ENCODE measurements around the gene ADCK2.
"Not testable (repeated sequence)": the region's sequence is repeated elsewhere in the genome, so short reads cannot be mapped to it uniquely, and the experiment has no call there.

ADCK2 gene

GRCh38 chr7:140672382-140673062, at the start of gene ADCK2:
Gene ADCK2 (plus strand): TSS chr7:140672945. CDS start chr7:140673331, 386 bp downstream.
- DNase-seq: peak; percentile 43

DNA sequence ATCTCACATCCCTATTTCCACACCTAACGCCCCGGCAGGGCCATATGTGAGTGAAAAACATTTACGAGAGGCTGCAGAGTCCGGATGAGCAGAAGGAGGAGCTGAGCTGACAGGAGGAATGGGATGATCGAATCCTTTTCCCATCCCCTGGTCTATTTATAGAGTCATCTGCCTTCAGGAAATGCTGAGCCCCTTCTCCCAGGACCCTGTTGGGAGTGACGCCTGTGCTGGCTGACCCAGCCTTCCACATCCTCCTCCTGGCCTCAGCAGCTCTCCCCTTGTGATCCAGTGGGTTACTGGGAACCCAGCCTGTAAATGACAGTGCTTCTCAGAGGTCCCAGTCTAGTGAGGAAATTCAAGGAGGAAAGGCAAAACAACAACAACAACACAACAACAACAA, 48.8 kb upstream of the ADCK2 start:
- DNase-seq: no peak

DNA sequence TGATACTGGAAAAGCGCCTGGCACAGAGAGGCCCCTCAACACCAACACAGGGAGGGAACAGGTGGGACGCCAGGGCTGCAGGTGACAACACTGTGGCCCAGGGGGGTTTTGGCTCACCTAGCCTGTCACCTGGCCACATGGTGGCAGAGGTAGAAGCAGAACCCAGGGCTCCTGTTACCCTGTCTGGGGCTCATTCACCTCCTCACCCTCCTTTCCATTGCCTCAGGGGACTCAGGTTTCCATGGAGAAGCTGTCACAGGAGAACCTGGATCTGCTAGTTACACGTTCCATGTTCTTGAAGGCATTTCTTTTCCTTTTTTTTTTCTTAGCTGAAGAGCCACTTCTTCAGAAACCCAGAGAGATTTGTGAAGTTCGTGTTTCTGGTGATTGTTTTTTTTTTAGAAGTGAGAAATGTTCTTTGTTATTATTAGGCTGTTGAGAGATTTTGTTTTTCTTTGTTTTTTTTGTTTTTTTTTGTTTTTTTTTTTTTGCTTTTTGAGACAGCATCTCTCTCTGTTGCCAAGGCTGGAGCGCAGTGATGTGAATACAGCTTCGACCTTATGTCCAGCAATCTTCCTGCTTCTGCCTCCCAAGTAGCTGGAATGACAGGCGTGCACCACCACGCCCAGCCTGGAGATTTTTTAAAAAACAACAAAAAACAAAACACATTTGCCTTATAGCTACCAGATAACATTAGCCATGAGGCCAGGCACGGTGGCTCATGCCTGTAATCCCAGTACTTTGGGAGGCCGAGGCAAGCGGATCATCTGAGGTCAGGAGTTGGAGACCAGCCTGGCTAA, 48.2 kb upstream of the ADCK2 start:
- DNase-seq: peak; percentile 3

GRCh38 chr7:140625192-140625558, 47.6 kb upstream of the ADCK2 start:
- not testable (repeated sequence) for DNase-seq

- peak; percentile 67 for DNase-seq
Observed at GRCh38 chr7:140625908-140626868, 46.6 kb upstream of the ADCK2 start.

GRCh38 chr7:140631021-140631420, 41.7 kb upstream of the ADCK2 start:
- no peak for DNase-seq

DNA sequence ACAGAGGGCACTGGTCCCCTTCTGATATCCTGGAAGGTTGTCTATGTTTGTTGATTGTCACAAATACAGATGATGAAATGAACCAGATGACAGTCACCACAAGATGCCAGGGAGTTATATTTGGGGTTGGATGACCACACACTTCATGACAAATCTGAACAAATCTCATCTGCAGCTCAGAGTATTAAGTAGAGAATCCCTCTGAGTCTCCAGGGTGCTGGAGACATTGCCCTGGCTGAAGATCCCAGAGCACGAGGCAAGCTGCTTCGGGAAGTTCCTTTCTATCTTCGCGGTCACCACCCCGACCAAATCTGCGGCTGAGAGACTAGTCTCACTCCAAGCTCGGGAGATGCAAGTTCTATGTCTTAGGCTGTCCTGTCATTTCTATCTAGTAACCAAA, 41.1 kb upstream of the ADCK2 start:
- DNase-seq: no peak

GRCh38 chr7:140635345-140635744, 37.4 kb upstream of the ADCK2 start:
- DNase-seq: no peak

GRCh38 chr7:140635816-140636215, 36.9 kb upstream of the ADCK2 start:
- DNase-seq: no peak

DNA sequence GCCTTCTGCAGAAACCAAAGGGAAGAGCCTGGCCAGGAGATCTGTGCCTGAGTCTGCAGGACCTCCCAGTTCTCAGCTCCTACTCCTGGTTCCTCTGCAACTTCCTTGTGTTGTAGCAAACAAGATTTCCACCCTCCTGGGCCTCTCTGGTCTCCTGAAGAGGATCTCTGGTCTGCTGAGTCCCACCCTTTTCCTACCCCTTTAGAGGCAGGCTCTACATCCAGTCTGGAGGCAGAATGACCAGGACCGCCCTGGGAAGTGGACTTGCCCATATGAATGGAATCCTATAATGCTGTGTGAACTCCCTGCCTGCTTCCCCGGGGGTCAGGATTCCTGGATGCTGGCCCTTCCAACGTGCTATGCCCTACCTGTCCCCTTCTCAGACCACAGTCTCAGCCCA, 35.3 kb upstream of the ADCK2 start:
- DNase-seq: no peak

DNA sequence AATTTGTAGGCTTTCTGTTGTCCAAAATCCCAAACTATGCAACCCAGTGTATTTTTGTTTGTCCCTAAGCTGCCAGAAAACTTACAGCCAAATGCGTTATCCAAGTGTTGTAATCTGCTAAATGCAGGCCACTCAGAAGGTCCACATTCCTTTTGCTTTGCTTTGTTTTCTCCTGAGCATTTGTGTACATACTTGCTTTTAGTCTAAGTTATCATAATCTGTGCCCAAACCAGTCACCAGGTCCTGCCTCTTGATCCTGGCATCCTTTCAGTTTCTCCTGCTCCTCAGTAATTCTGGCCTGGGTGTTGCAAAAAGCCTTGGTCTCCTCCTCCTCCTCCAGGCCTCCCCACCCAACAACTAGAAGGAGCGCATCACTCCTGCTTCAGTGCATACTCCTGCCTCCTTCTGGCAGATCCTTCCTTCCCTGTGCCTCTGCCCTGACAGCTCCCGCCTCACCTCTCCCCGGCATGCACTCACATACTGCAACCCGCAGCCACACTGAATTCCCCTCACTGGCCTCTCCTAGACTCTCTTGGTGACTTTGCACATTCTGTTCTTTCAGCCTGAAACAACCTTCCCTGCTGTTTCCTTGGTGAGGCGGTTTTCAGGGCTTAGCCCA, 34.5 kb upstream of the ADCK2 start:
- no peak for DNase-seq

DNA sequence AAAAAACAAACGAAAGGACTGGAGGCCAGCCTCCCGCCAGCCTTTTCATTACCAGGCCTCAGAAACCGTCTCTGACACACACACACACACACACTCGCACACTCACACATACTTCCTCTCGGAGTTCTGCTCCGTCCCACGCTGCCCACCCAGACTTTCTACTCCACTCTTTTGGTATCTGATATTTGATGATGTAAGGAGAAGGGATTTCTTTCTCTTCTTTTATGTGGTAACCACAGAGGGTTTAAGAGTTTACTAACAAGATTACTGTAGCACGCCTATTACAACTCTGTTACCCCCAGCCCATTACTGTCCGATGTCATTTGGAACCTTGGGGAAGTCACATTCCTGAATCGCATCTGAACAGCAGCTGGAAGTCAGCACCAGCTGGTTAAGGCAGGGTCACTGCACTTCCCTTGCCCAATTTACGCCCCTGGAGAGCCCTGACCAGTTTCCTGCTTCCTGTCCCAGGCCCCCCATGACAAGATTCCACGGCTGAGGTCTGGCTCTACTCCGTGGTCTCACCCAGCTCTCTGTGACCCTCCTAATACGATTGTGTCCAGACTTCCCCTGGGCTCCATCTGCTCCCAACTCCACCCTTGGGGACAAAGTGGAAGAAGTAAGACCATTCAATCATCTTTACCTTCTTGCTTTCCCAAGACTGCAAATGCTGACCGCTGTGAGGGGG, 33.2 kb upstream of the ADCK2 start:
- no peak for DNase-seq

GRCh38 chr7:140640060-140640637, 32.6 kb upstream of the ADCK2 start:
- peak; percentile 18 for DNase-seq

GRCh38 chr7:140640727-140641523, 31.8 kb upstream of the ADCK2 start, which contains the start of gene DENND2A:
Gene DENND2A (minus strand): TSS chr7:140640813. CDS start chr7:140602397, 38,416 bp downstream.
- DNase-seq: peak; percentile 59

DNA sequence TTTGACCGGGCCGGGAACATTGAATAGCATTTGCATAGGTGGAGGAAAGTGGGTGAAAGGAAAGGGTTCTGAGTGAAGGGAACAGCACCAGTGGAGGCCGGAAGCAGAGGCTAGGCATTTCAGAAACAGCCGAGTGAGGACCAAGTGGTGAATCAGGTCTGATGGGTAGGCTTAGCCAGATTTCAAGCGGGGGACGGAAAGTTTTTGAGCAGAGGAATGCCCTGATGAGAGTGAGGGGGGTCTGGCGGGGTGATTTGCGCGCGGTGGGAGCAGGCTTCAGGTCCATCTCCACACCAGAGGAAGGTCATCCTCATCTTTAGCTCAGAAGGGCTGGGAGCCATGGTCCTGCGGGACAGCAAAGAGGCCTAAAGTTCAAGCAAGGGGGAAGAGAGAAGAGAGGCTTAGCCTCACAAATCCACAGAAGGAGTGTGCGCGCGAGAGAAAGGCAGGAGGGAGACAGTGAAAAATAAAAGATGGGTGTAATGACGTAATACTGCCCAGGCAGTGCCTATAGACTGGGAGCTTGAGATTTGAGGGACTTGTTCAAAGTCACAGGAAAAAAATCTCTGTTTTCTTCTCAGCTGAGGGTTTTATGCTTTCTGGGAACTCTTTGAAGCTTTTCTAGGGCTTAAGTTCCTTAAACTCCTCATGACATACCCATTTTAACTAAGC, 31.1 kb upstream of the ADCK2 start:
- no peak for DNase-seq

DNA sequence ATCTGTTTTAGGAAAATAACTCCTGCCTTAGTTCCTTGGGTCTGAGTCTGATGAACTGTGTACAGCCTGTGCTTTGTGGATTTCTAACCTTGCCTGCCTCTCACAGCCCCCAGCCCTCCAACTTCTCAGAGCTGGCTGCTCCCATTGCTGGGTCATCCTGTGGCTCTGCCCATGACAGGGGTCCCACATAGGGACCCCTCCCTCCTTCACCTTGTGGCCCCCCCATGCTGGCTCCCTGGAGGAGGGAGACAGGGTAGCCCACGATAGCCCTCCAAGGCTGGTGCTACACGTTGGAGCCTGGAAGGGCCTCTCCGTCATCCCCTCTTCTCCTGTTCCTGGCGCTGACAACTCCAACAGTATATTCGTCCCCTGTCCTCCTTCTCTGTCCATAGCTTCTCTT, 29.3 kb upstream of the ADCK2 start:
- DNase-seq: no peak

DNA sequence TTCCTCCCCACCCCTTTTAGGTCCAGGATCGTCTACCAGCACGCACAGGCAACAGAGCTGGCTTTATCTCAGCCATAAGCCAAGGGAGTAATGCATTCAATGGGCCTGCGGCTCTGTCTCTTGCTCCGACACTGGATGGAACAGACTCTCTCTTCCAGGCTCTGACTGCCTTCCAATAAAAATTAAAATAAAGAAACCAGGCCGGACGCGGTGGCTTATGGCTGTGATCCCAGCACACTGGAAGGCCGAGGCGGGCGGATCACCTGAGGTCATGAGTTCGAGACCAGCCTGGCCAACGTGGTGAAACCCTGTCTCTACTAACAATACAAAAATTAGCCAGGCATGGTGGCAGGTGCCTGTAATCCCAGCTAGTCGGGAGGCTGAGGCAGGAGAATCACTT, 28.0 kb upstream of the ADCK2 start:
- not testable (repeated sequence) for DNase-seq

DNA sequence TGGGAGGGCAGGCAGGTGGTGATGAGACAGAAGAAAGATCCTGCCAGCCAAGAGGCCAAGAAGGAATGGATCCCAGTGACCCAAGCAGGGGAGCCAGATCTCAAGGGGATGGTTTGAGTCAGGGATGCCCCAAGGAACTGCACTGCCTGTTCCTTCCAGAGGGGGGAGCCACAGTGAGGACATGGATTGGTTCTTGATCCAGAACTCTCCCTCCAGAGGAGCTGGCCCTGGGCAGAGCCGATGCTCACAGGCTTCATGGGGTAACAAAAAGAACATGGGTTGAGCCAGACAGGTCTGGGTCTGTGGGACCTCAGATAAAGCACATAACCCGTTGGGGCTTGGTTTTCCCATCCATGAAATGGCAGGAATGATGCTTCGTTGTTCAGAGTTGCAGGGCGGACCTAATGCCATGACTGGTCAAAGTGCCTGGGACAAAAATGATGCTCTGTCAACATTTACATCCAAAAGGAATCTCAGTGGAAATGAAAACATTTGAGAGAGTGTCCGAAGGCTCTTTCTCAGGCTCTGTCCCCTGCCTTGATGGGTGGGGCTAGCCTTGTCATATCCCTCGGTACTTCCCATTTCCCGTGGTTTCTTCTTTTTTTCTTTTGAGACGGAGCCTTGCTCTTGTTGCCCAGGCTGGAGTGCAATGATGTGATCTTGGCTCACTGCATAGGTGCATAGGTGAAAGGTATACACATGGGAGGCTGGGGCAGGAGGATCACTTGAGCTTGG, 27.4 kb upstream of the ADCK2 start:
- no peak for DNase-seq

- peak; percentile 69 for DNase-seq
Observed at GRCh38 chr7:140646931-140647647, 25.7 kb upstream of the ADCK2 start.
